Measurements from ENCODE around the gene PRG2. TPM values are rescaled to one million over a fixed set of nuclear protein-coding genes. Genes with fewer than 3 reads are reported as not detected.

Gene PRG2
- total RNA-seq, 1 experiment from 2014 or later: 0.57 TPM

DNA sequence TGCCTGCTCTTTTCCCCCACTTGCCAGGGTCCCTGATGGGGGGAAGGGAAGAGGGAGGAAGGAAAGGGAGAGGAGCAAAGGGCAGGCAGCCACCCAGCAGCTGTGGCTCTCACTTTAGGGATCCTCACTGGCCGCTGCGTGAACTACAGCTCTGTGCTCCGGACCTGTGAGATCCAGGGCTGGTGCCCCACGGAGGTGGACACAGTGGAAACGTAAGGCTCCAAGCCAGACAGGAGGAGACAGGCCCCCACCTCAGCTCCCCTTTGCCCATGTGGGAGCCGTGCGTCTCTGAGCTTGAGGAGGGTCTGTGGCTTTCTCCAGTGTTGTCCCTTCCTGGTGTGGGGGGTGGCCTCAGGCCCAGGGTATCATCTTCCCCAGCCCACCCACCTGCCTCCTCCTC is 42.4 kb downstream of the PRG2 start:
- no peak overlapping the region for H3K4me3 Mint-ChIP-seq
- peaks cover 26% of the 10 kb centered on the region for H3K4me1 Mint-ChIP-seq
- peaks cover 11% of the 10 kb centered on the region; the same call in 1 of the 2 replicates for H3K27me3 Mint-ChIP-seq (ENCODE audit: low read depth)
- no peaks in the 10 kb centered on the region for H3K36me3 Mint-ChIP-seq
- POLR2A ChIA-PET: no interaction called here
- H3K27ac Mint-ChIP-seq: no peak overlapping the region
- TF ChIP-seq OVOL2 (CRISPR knock-in tag; IDR thresholded peaks at IDR 0.05; ENCODE audit: borderline replicate concordance): no peak
- TF ChIP-seq, protein P1, sequence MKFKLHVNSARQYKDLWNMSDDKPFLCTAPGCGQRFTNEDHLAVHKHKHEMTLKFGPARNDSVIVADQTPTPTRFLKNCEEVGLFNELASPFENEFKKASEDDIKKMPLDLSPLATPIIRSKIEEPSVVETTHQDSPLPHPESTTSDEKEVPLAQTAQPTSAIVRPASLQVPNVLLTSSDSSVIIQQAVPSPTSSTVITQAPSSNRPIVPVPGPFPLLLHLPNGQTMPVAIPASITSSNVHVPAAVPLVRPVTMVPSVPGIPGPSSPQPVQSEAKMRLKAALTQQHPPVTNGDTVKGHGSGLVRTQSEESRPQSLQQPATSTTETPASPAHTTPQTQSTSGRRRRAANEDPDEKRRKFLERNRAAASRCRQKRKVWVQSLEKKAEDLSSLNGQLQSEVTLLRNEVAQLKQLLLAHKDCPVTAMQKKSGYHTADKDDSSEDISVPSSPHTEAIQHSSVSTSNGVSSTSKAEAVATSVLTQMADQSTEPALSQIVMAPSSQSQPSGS (CRISPR knock-in tag; IDR thresholded peaks at IDR 0.05; ENCODE audit: borderline replicate concordance, low read depth): no peak
- TF ChIP-seq JAZF1 (CRISPR knock-in tag; IDR thresholded peaks at IDR 0.05): no peak
- no peak for TF ChIP-seq SMAD4 (CRISPR knock-in tag; IDR thresholded peaks at IDR 0.05)
- TF ChIP-seq FOXK1 (CRISPR knock-in tag; IDR thresholded peaks at IDR 0.05): no peak
- TF ChIP-seq, protein P2, sequence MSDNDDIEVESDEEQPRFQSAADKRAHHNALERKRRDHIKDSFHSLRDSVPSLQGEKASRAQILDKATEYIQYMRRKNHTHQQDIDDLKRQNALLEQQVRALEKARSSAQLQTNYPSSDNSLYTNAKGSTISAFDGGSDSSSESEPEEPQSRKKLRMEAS (CRISPR knock-in tag; IDR thresholded peaks at IDR 0.05): no peak
- no peak for TF ChIP-seq JUN (CRISPR knock-in tag; IDR thresholded peaks at IDR 0.05)
- no peak for TF ChIP-seq ZNF263 (CRISPR knock-in tag; IDR thresholded peaks at IDR 0.05; ENCODE audit: low read depth)
- no peak for TF ChIP-seq ZBTB21 (CRISPR knock-in tag; IDR thresholded peaks at IDR 0.05; ENCODE audit: borderline replicate concordance)
- TF ChIP-seq TEAD1 (CRISPR knock-in tag; IDR thresholded peaks at IDR 0.05): no peak
- TF ChIP-seq, protein P3, sequence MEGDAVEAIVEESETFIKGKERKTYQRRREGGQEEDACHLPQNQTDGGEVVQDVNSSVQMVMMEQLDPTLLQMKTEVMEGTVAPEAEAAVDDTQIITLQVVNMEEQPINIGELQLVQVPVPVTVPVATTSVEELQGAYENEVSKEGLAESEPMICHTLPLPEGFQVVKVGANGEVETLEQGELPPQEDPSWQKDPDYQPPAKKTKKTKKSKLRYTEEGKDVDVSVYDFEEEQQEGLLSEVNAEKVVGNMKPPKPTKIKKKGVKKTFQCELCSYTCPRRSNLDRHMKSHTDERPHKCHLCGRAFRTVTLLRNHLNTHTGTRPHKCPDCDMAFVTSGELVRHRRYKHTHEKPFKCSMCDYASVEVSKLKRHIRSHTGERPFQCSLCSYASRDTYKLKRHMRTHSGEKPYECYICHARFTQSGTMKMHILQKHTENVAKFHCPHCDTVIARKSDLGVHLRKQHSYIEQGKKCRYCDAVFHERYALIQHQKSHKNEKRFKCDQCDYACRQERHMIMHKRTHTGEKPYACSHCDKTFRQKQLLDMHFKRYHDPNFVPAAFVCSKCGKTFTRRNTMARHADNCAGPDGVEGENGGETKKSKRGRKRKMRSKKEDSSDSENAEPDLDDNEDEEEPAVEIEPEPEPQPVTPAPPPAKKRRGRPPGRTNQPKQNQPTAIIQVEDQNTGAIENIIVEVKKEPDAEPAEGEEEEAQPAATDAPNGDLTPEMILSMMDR (IDR thresholded peaks at IDR 0.05): no peak
- TF ChIP-seq ZSCAN18 (CRISPR knock-in tag; IDR thresholded peaks at IDR 0.05): no peak
- TF ChIP-seq ZNF219 (CRISPR knock-in tag; IDR thresholded peaks at IDR 0.05; ENCODE audit: borderline replicate concordance): no peak
- TF ChIP-seq PREB (CRISPR knock-in tag; IDR thresholded peaks at IDR 0.05; ENCODE audit: borderline replicate concordance): no peak
- TF ChIP-seq USF1 (CRISPR knock-in tag; IDR thresholded peaks at IDR 0.05): no peak
- no peak for TF ChIP-seq MYBL2 (CRISPR knock-in tag; IDR thresholded peaks at IDR 0.05)
- TF ChIP-seq CREB1 (CRISPR knock-in tag; IDR thresholded peaks at IDR 0.05): no peak
- DNase-seq (ENCODE audit: low spot score) (no peak), ATAC-seq (no peak)
- H3K9me3 Mint-ChIP-seq: peaks cover 6% of the 10 kb centered on the region; the same call in 1 of the 2 replicates
- CTCF ChIA-PET: interaction anchor here (0.6 to 2.8 kb wide), 6 partner anchors 10 to 179 kb away, joined by 3 to 13 read pairs (median 4); no protein-coding TSS in a partner anchor

DNA sequence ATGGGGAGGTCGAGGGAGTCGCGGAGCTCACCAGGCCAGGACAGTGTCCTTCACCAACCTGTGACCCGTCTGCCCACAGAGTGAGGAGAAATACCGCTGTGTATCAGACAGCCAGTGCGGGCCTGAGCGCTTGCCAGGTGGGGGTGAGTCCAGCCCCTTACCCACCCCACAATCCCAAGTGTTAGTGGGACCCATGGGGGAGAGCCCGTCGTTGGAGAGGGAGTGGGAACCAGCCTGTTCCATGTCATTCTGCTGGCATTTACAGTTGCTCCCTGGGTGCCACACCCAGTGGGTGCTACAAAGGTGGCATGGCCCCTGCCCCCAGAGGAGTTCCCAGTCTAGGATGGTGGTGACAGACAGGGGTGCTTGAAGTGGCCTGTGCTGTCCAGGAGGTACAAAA is 43.1 kb downstream of the PRG2 start:
- peaks cover 29% of the 10 kb centered on the region for H3K4me1 Mint-ChIP-seq
- peaks cover 6% of the 10 kb centered on the region; the same call in 1 of the 2 replicates for H3K9me3 Mint-ChIP-seq
- CTCF ChIA-PET: interaction anchor here (0.6 to 3.0 kb wide), 10 partner anchors 11 to 180 kb away, joined by 3 to 21 read pairs (median 5); no protein-coding TSS in a partner anchor

More for the DNA sequence above, 43.1 kb downstream of the PRG2 start:
- Mint-ChIP-seq H3K36me3 (no peaks in the 10 kb centered on the region), H3K4me3 (no peak overlapping the region), H3K27me3 (ENCODE audit: low read depth) (peaks cover 11% of the 10 kb centered on the region; the same call in 1 of the 2 replicates), H3K27ac (no peak overlapping the region)
- TF ChIP-seq CREB1 (CRISPR knock-in tag; IDR thresholded peaks at IDR 0.05) (no peak), TEAD4 (CRISPR knock-in tag; IDR thresholded peaks at IDR 0.05) (no peak), TCF7 (CRISPR knock-in tag; IDR thresholded peaks at IDR 0.05; ENCODE audit: low read depth) (no peak), NFATC4 (CRISPR knock-in tag; IDR thresholded peaks at IDR 0.05) (no peak), IRF2 (CRISPR knock-in tag; IDR thresholded peaks at IDR 0.05; ENCODE audit: borderline replicate concordance, low read depth) (no peak), FOXK1 (CRISPR knock-in tag; IDR thresholded peaks at IDR 0.05) (no peak), NFE2L1 (CRISPR knock-in tag; IDR thresholded peaks at IDR 0.05) (no peak), SMAD3 (CRISPR knock-in tag; IDR thresholded peaks at IDR 0.05; ENCODE audit: borderline replicate concordance) (no peak), RELA (CRISPR knock-in tag; IDR thresholded peaks at IDR 0.05; ENCODE audit: borderline replicate concordance) (no peak)
- TF ChIP-seq, protein P4, sequence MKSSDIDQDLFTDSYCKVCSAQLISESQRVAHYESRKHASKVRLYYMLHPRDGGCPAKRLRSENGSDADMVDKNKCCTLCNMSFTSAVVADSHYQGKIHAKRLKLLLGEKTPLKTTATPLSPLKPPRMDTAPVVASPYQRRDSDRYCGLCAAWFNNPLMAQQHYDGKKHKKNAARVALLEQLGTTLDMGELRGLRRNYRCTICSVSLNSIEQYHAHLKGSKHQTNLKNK (CRISPR knock-in tag; IDR thresholded peaks at IDR 0.05): no peak
- no peak for DNase-seq (ENCODE audit: low spot score)
- no peak for ATAC-seq
- POLR2A ChIA-PET: no interaction called here

Measured in WTC11 (cell line).